Activated CD4-positive, alpha-beta T cell treated with anti-CD3 and anti-CD28 coated beads for 1 hour (primary cell): ENCODE results near the gene E2F3.
A peak's percentile ranks its signal among the peaks of the same experiment; 100 is the strongest.

Source experiments
- DNase-seq: peaks from one replicate; pipeline ENCODE4 v3.0.0-alpha.2; 2020

The E2F3 gene

GRCh38 chr6:20402342-20403069 lies 827 bp downstream of the E2F3 start:
- DNase-seq = peak; percentile 19

- peak; percentile 66 for DNase-seq
These were observed 1.5 kb downstream of the E2F3 start for GRCh38 chr6:20403070-20403765.

GRCh38 chr6:20403766-20404640 lies 2.3 kb downstream of the E2F3 start:
- peak; percentile 30 for DNase-seq

GRCh38 chr6:20404641-20405032 lies 3.0 kb downstream of the E2F3 start:
- peak; percentile 43 for DNase-seq

- no peak for DNase-seq
These were observed 7.2 kb downstream of the E2F3 start for GRCh38 chr6:20408851-20409250.

- no peak for DNase-seq
These were observed 7.8 kb downstream of the E2F3 start for GRCh38 chr6:20409427-20409971.

- no peak for DNase-seq
These were observed 9.9 kb downstream of the E2F3 start for GRCh38 chr6:20411544-20411943.

- no peak for DNase-seq
These were observed 10.4 kb downstream of the E2F3 start for GRCh38 chr6:20411953-20412681.

- DNase-seq = no peak
These were observed 11.0 kb downstream of the E2F3 start for GRCh38 chr6:20412682-20413073.

- no peak for DNase-seq
These were observed 12.1 kb downstream of the E2F3 start for GRCh38 chr6:20413826-20414225.

- no peak for DNase-seq
These were observed 13.0 kb downstream of the E2F3 start for GRCh38 chr6:20414711-20415110.

GRCh38 chr6:20415304-20415703 lies 13.6 kb downstream of the E2F3 start:
- DNase-seq = no peak

GRCh38 chr6:20415712-20416454 lies 14.2 kb downstream of the E2F3 start:
- no peak for DNase-seq

GRCh38 chr6:20416567-20417345 lies 15.1 kb downstream of the E2F3 start:
- DNase-seq = no peak

- DNase-seq = no peak
These were observed 16.1 kb downstream of the E2F3 start for GRCh38 chr6:20417819-20418218.

- no peak for DNase-seq
These were observed 24.8 kb downstream of the E2F3 start for GRCh38 chr6:20426177-20427082.

GRCh38 chr6:20427856-20428255 lies 26.2 kb downstream of the E2F3 start:
- DNase-seq = no peak

GRCh38 chr6:20432692-20433091 lies 31.0 kb downstream of the E2F3 start:
- DNase-seq = no peak

GRCh38 chr6:20433321-20433720 lies 31.6 kb downstream of the E2F3 start:
- no peak for DNase-seq

- DNase-seq = no peak
These were observed 32.2 kb downstream of the E2F3 start for GRCh38 chr6:20433929-20434328.
